Left renal cortex interstitium (tissue), 4 donors: ENCODE measurements around the gene SLC35E4. TPM values are rescaled to one million over a fixed set of nuclear protein-coding genes. Genes with fewer than 3 reads are reported as not detected.
"Not testable (repeated sequence)": the region's sequence is repeated elsewhere in the genome, so short reads cannot be mapped to it uniquely, and the experiment has no call there.

ENCODE experiments used
- DNase-seq, 4 donors: peaks; one replicate each; pipeline ENCODE4 v3.0.0-alpha.2; 2013; ENCODE audit warnings: low read depth in 4 of 4, low spot score in 2 of 4, missing footprints in 1 of 4
- polyA plus RNA-seq, 4 donors: library from polyadenylated mRNA; unstranded; fragments of 120-200 nt; gene quantifications; one replicate each; pipeline ENCODE4 v1.2.1, GENCODE V29; 2013; ENCODE audit not compliant: insufficient read length in 4 of 4

Gene SLC35E4
- polyA plus RNA-seq, 4 donors: 1.8 to 2.4 (median 2.0) TPM

- DNase-seq: no peak
Observed at GRCh38 chr22:30609260-30610185, 26.1 kb upstream of the SLC35E4 start.

GRCh38 chr22:30610299-30610698 is 25.3 kb upstream of the SLC35E4 start:
- no peak for DNase-seq

- DNase-seq: no peak
Observed at GRCh38 chr22:30611197-30611596, 24.4 kb upstream of the SLC35E4 start.

GRCh38 chr22:30612789-30613188 is 22.8 kb upstream of the SLC35E4 start:
- no peak for DNase-seq

- no peak for DNase-seq
Observed at GRCh38 chr22:30614268-30614667, 21.3 kb upstream of the SLC35E4 start.

GRCh38 chr22:30614879-30615278 is 20.7 kb upstream of the SLC35E4 start:
- no peak for DNase-seq

GRCh38 chr22:30615543-30615954 is 20.0 kb upstream of the SLC35E4 start:
- no peak for DNase-seq

GRCh38 chr22:30617819-30618218 is 17.8 kb upstream of the SLC35E4 start:
- DNase-seq: no peak

- not testable (repeated sequence) for DNase-seq
Observed at GRCh38 chr22:30619909-30620308, 15.7 kb upstream of the SLC35E4 start.

- no peak for DNase-seq
Observed at GRCh38 chr22:30626413-30626812, 9.2 kb upstream of the SLC35E4 start.

GRCh38 chr22:30627471-30627870 is 8.1 kb upstream of the SLC35E4 start:
- no peak for DNase-seq

GRCh38 chr22:30628491-30628890 is 7.1 kb upstream of the SLC35E4 start:
- DNase-seq: no peak

- DNase-seq: not testable (repeated sequence)
Observed at GRCh38 chr22:30631469-30631868, 4.1 kb upstream of the SLC35E4 start.

- DNase-seq: peak; percentile 55 to 70 (median 66)
Observed at GRCh38 chr22:30634471-30635233, 929 bp upstream of the SLC35E4 start.

- no peak for DNase-seq
Observed at GRCh38 chr22:30636226-30637077, 871 bp downstream of the SLC35E4 start.

- no peak for DNase-seq
Observed at GRCh38 chr22:30637701-30638114, 2.1 kb downstream of the SLC35E4 start.

- DNase-seq: no peak
Observed at GRCh38 chr22:30640361-30640760, 4.8 kb downstream of the SLC35E4 start.

- DNase-seq: no peak
Observed at GRCh38 chr22:30640839-30641430, 5.4 kb downstream of the SLC35E4 start.

- no peak for DNase-seq
Observed at GRCh38 chr22:30643055-30643875, 7.7 kb downstream of the SLC35E4 start.
